Measurements from ENCODE around the gene SLC9A2.

Gene SLC9A2

GRCh38 chr2:102660070-102660469 lies 40.7 kb downstream of the SLC9A2 start:
- no peak for DNase-seq (ENCODE audit: low read depth, low spot score)
- TF ChIP-seq EZH2 (IDR thresholded peaks at IDR 0.05) (no peak), POLR2AphosphoS5 (IDR thresholded peaks at IDR 0.05; ENCODE audit: borderline replicate concordance, low read depth, low read length) (no peak), FOXP2 (optimal IDR thresholded peaks at IDR 0.05; ENCODE audit: control extremely low read depth, extremely low read length, insufficient read depth) (no peak)
- no peaks in the 10 kb centered on the region for H3K9me3 ChIP-seq (ENCODE audit: low read depth, low read length)
- no peak overlapping the region for H3K27ac ChIP-seq
- H3K9ac ChIP-seq (ENCODE audit: insufficient read length) = no peak overlapping the region
- no peaks in the 10 kb centered on the region for H3K36me3 ChIP-seq (ENCODE audit: insufficient read depth, low read length)
- H3K4me3 ChIP-seq = no peak overlapping the region

DNA sequence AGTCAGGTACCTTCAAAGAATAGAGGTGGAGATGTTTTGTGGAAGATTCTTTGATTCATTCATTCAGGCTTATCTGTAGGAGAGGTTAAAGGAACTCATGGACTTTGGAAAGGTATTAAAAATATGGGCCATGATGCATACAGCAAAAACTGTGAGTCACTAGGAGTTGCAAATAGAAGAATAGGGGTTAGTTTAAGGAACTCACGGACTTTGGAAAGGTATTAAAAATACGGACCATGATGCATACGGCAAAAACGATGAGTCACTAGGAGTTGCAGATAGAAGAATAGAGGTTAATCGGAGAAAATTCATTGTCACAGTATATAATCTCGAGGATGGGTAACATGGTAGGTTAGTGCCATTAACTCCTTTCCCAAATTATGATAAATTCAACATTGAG lies 41.2 kb downstream of the SLC9A2 start:
- no peaks in the 10 kb centered on the region for H3K9me3 ChIP-seq (ENCODE audit: low read depth, low read length)
- no peaks in the 10 kb centered on the region for H3K36me3 ChIP-seq (ENCODE audit: insufficient read depth, low read length)
- TF ChIP-seq FOXP2 (optimal IDR thresholded peaks at IDR 0.05; ENCODE audit: control extremely low read depth, extremely low read length, insufficient read depth) (no peak), EZH2 (IDR thresholded peaks at IDR 0.05) (no peak), POLR2AphosphoS5 (IDR thresholded peaks at IDR 0.05; ENCODE audit: borderline replicate concordance, low read depth, low read length) (no peak)
- H3K27ac ChIP-seq = no peak overlapping the region
- no peak overlapping the region for H3K9ac ChIP-seq (ENCODE audit: insufficient read length)
- no peak overlapping the region for H3K4me3 ChIP-seq
- no peak for DNase-seq (ENCODE audit: low read depth, low spot score)

DNA sequence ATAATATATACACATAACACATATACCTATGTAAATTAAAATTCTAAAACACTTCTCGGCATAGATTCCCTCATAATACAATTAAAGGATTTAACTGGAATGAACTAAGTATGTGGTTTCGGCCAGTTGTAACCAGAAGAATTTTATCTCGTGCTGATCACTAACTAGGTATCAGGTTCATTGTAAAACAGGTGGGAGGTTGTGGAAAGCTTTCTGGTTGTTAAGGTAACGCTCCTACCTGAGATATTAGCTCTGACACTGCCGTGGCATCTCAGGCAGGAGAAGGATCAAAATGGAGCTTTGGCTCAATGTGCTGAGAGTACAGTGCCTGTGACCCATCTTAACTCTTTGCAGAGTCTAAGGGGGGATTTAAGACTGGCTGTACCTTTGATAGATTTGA lies 42.5 kb downstream of the SLC9A2 start:
- H3K36me3 ChIP-seq (ENCODE audit: insufficient read depth, low read length) = no peaks in the 10 kb centered on the region
- H3K9me3 ChIP-seq (ENCODE audit: low read depth, low read length) = no peaks in the 10 kb centered on the region
- no peak overlapping the region for H3K9ac ChIP-seq (ENCODE audit: insufficient read length)
- no peak for DNase-seq (ENCODE audit: low read depth, low spot score)
- no peak overlapping the region for H3K4me3 ChIP-seq
- TF ChIP-seq EZH2 (IDR thresholded peaks at IDR 0.05) (no peak), POLR2AphosphoS5 (IDR thresholded peaks at IDR 0.05; ENCODE audit: borderline replicate concordance, low read depth, low read length) (no peak), FOXP2 (optimal IDR thresholded peaks at IDR 0.05; ENCODE audit: control extremely low read depth, extremely low read length, insufficient read depth) (no peak)
- H3K27ac ChIP-seq = no peak overlapping the region

DNA sequence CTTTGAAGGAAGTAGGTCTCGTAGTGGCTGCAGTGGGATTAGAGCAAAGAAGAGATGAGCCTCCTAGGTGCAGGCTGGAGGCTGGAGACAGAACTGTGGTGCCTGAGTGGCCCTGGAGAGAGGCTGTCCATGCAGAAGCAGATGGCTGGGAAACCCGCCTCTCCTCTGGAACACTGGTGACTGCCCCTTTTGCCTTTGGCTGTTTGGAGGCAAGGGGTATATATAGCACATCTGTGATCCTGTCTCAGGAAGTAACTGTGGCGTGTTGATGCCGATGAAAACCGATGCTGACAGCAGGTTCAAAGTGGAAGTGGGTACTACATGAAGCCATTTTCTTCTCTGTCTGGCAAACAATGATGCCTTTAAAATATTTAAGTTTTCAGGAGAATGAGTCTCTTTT lies 43.5 kb downstream of the SLC9A2 start:
- Histone ChIP-seq H3K36me3 (ENCODE audit: insufficient read depth, low read length) (no peaks in the 10 kb centered on the region), H3K9ac (ENCODE audit: insufficient read length) (no peak overlapping the region), H3K27ac (no peak overlapping the region), H3K9me3 (ENCODE audit: low read depth, low read length) (no peaks in the 10 kb centered on the region), H3K4me3 (no peak overlapping the region)
- TF ChIP-seq FOXP2 (optimal IDR thresholded peaks at IDR 0.05; ENCODE audit: control extremely low read depth, extremely low read length, insufficient read depth) (no peak), EZH2 (IDR thresholded peaks at IDR 0.05) (no peak), POLR2AphosphoS5 (IDR thresholded peaks at IDR 0.05; ENCODE audit: borderline replicate concordance, low read depth, low read length) (no peak)
- no peak for DNase-seq (ENCODE audit: low read depth, low spot score)

DNA sequence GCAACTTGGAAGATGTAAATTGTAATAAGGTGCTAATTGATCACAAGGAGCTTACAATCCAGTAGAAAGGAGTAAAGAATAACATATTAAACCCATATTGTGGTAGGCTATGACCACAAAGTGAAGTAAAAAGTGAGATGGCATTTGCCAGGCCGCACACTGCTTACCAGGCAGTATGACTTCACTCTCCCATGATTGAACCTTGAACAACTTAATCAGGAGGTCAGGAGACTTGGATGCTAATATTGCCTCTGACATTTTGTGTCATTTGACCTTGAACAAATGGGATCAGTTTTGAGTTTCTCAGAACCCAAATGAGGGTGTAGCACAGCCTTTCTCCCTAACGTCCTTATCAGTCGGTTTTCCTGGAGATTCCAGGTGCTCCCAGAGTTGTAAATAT lies 44.0 kb downstream of the SLC9A2 start:
- Histone ChIP-seq H3K27ac (no peak overlapping the region), H3K4me3 (no peak overlapping the region), H3K9me3 (ENCODE audit: low read depth, low read length) (no peaks in the 10 kb centered on the region), H3K9ac (ENCODE audit: insufficient read length) (no peak overlapping the region), H3K36me3 (ENCODE audit: insufficient read depth, low read length) (no peaks in the 10 kb centered on the region)
- no peak for DNase-seq (ENCODE audit: low read depth, low spot score)
- no peak for TF ChIP-seq FOXP2 (optimal IDR thresholded peaks at IDR 0.05; ENCODE audit: control extremely low read depth, extremely low read length, insufficient read depth)
- TF ChIP-seq EZH2 (IDR thresholded peaks at IDR 0.05) = no peak
- no peak for TF ChIP-seq POLR2AphosphoS5 (IDR thresholded peaks at IDR 0.05; ENCODE audit: borderline replicate concordance, low read depth, low read length)

DNA sequence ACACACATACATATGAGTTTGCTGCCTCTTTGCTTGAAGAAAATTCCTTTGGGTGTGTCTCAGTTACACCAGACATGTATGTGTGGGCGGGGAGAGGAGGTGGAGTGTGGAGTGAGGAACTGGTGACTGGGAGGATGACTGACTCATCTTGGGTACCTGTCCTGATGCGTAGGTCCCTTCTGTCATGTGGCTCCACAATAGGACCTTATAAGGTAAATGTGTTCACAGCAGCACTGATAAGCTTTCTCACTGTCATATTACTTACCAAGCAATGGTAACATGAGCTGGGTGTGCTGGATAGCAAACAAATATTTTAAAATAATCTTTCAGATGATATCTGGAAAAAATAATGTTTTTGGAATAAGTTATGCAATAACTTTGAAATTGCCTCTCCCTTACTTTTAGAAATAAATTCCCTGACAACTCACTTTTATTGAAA lies 45.1 kb downstream of the SLC9A2 start:
- TF ChIP-seq FOXP2 (optimal IDR thresholded peaks at IDR 0.05; ENCODE audit: control extremely low read depth, extremely low read length, insufficient read depth) = no peak
- TF ChIP-seq EZH2 (IDR thresholded peaks at IDR 0.05) = no peak
- TF ChIP-seq POLR2AphosphoS5 (IDR thresholded peaks at IDR 0.05; ENCODE audit: borderline replicate concordance, low read depth, low read length) = no peak
- Histone ChIP-seq H3K27ac (no peak overlapping the region), H3K9me3 (ENCODE audit: low read depth, low read length) (no peaks in the 10 kb centered on the region), H3K9ac (ENCODE audit: insufficient read length) (no peak overlapping the region), H3K36me3 (ENCODE audit: insufficient read depth, low read length) (no peaks in the 10 kb centered on the region), H3K4me3 (no peak overlapping the region)
- no peak for DNase-seq (ENCODE audit: low read depth, low spot score)

DNA sequence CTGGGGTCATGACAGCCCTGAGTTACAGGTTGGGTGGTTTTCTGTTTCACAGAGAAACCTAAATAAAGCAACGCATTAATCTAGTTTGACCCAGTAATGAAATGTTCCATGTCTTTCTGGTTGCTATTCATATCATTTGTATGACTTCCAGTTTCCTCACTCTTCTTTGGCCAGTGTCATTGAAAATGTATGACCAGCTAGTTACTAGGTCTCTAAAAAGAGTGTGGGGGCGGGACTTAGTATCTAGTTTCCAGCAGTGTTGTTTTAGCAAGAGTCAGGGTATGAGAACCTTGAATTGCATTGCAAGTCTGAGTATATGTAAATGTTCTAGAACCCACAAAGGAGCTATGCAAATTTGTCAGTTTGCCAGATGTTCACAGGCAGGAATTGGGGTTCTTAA lies 47.7 kb downstream of the SLC9A2 start:
- no peak for DNase-seq (ENCODE audit: low read depth, low spot score)
- TF ChIP-seq EZH2 (IDR thresholded peaks at IDR 0.05) (no peak), FOXP2 (optimal IDR thresholded peaks at IDR 0.05; ENCODE audit: control extremely low read depth, extremely low read length, insufficient read depth) (no peak), POLR2AphosphoS5 (IDR thresholded peaks at IDR 0.05; ENCODE audit: borderline replicate concordance, low read depth, low read length) (no peak)
- Histone ChIP-seq H3K9ac (ENCODE audit: insufficient read length) (no peak overlapping the region), H3K4me3 (no peak overlapping the region), H3K27ac (no peak overlapping the region), H3K36me3 (ENCODE audit: insufficient read depth, low read length) (no peaks in the 10 kb centered on the region), H3K9me3 (ENCODE audit: low read depth, low read length) (no peaks in the 10 kb centered on the region)

DNA sequence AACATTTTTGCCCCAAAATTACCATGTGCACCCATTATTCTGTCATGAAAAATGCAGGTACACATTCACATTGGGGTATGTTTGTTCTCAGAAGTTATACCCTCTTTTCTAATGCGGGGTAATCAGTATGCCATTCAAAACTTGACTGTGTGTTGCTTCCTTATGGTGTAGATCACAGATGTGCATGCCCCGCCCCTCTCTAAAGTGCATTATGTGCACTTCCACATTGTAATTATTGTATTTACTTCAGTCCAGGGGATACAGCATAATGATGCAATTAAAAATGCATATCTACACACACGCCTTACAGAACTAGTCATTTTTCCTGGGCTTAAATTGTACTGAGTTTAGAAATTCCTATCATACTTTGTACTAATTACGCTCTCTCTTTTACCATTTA lies 48.8 kb downstream of the SLC9A2 start:
- Histone ChIP-seq H3K9me3 (ENCODE audit: low read depth, low read length) (no peaks in the 10 kb centered on the region), H3K9ac (ENCODE audit: insufficient read length) (no peak overlapping the region), H3K36me3 (ENCODE audit: insufficient read depth, low read length) (no peaks in the 10 kb centered on the region), H3K27ac (no peak overlapping the region), H3K4me3 (no peak overlapping the region)
- no peak for DNase-seq (ENCODE audit: low read depth, low spot score)
- no peak for TF ChIP-seq POLR2AphosphoS5 (IDR thresholded peaks at IDR 0.05; ENCODE audit: borderline replicate concordance, low read depth, low read length)
- TF ChIP-seq FOXP2 (optimal IDR thresholded peaks at IDR 0.05; ENCODE audit: control extremely low read depth, extremely low read length, insufficient read depth) = no peak
- no peak for TF ChIP-seq EZH2 (IDR thresholded peaks at IDR 0.05)

- H3K4me3 ChIP-seq = no peak overlapping the region
- no peak for DNase-seq (ENCODE audit: low read depth, low spot score)
- no peak overlapping the region for H3K27ac ChIP-seq
- H3K9ac ChIP-seq (ENCODE audit: insufficient read length) = no peak overlapping the region
- TF ChIP-seq POLR2AphosphoS5 (IDR thresholded peaks at IDR 0.05; ENCODE audit: borderline replicate concordance, low read depth, low read length) (no peak), EZH2 (IDR thresholded peaks at IDR 0.05) (no peak), FOXP2 (optimal IDR thresholded peaks at IDR 0.05; ENCODE audit: control extremely low read depth, extremely low read length, insufficient read depth) (no peak)
- H3K9me3 ChIP-seq (ENCODE audit: low read depth, low read length) = no peaks in the 10 kb centered on the region
- no peaks in the 10 kb centered on the region for H3K36me3 ChIP-seq (ENCODE audit: insufficient read depth, low read length)
Measured at GRCh38 chr2:102669401-102669800, 50.0 kb downstream of the SLC9A2 start.

Measured in SK-N-MC (cell line).